Measurements from ENCODE around the gene SLC2A6. TPM values are rescaled to one million over a fixed set of nuclear protein-coding genes. Genes with fewer than 3 reads are reported as not detected.

Gene SLC2A6
- total and polyA plus RNA-seq, 2 donors from 2014 or later = 2.5 to 5.8 TPM

DNA sequence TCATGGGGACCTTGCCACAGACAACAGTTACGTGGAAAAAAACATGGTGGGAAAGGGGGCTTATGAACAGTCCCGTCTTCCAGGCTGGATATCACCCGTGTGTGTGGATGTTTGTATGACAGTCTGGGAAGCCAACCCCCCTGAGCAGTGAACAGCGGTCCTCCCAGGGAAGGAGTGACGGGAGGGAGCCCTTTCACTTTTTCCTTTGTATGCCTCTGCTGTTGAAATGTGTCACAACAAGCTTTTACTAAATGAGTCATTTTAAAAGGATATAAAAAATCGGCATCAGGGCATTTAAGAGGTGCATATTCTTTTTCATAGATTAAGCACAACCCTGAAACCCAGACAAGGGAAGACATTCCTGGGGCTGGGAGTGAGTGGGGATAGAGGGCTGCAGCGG, 40.8 kb upstream of the SLC2A6 start:
- Histone ChIP-seq H3K4me1 (ENCODE audit: control insufficient read depth in 2 of 3, insufficient read depth in 2 of 3, low read depth in 1 of 3, low read length in 3 of 3) (peaks cover 0 to 19% (median 5%) of the 10 kb centered on the region in 3 donors), H3K4me3 (ENCODE audit: low read length in 3 of 3) (no peak overlapping the region), H3K27ac (ENCODE audit: low read depth in 2 of 2, low read length in 2 of 2) (no peak overlapping the region), H3K36me3 (ENCODE audit: control insufficient read depth in 2 of 3, insufficient read depth in 3 of 3, low read length in 3 of 3) (no peaks in the 10 kb centered on the region), H3K9me3 (ENCODE audit: control insufficient read depth in 2 of 3, insufficient read depth in 1 of 3, low read length in 3 of 3) (no peaks in the 10 kb centered on the region), H3K27me3 (ENCODE audit: control insufficient read depth, insufficient read depth, low read length) (no peaks in the 10 kb centered on the region), H3K9ac (ENCODE audit: low read length in 3 of 3) (no peak overlapping the region)
- TF ChIP-seq, protein P1, sequence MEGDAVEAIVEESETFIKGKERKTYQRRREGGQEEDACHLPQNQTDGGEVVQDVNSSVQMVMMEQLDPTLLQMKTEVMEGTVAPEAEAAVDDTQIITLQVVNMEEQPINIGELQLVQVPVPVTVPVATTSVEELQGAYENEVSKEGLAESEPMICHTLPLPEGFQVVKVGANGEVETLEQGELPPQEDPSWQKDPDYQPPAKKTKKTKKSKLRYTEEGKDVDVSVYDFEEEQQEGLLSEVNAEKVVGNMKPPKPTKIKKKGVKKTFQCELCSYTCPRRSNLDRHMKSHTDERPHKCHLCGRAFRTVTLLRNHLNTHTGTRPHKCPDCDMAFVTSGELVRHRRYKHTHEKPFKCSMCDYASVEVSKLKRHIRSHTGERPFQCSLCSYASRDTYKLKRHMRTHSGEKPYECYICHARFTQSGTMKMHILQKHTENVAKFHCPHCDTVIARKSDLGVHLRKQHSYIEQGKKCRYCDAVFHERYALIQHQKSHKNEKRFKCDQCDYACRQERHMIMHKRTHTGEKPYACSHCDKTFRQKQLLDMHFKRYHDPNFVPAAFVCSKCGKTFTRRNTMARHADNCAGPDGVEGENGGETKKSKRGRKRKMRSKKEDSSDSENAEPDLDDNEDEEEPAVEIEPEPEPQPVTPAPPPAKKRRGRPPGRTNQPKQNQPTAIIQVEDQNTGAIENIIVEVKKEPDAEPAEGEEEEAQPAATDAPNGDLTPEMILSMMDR (IDR thresholded peaks at IDR 0.05; ENCODE audit: borderline replicate concordance, extremely low read depth, insufficient read depth) = no peak
- intact Hi-C loops (cut with DNase I) = no loop called here
- FAIRE-seq (no peak), DNase-seq (peak in 1 of 5 donors; percentile 34)

DNA sequence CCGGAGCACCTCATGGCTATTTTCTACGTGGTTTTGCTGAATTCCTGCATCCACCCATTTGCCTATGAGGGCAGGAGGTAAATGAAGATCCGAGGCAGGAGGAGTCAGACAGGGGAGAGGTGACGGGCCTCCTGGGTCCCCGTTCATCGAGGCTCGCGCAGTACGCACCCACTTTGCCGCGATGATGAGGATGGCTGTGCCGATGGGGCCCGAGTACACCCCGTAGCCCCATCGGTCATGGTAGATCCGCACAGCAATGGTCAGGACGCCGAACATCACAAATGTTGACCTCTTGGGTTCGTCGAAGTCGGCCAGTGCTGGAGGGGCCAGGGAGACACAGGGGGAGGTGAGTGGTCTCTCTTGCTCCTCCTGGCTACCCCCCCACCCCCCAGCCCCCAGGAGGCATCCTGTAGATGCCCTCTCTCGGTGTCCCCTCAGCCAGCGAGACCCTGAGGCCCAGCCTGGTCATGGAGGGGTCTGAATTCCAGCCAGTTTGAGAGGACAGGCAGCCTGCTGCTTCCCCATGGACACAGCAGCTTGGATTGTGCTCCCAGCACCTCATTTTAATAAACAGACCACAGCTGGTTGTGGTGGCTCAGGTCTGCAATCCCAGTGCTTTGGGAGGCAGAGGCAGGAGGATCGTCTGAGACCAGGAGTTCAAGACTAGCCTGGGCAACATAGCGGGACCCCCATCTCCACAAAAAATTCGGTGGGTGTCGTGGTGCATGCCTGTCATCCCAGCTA, 40.0 kb upstream of the SLC2A6 start:
- DNase-seq (peak in 1 of 5 donors; percentile 62), FAIRE-seq (no peak)
- peaks cover 0 to 21% (median 9%) of the 10 kb centered on the region in 3 donors for H3K4me1 ChIP-seq (ENCODE audit: control insufficient read depth in 2 of 3, insufficient read depth in 2 of 3, low read depth in 1 of 3, low read length in 3 of 3)
- H3K27me3 ChIP-seq (ENCODE audit: control insufficient read depth, insufficient read depth, low read length) = no peaks in the 10 kb centered on the region
- no peak overlapping the region for H3K9ac ChIP-seq (ENCODE audit: low read length in 3 of 3)
- TF ChIP-seq, protein P1 (IDR thresholded peaks at IDR 0.05; ENCODE audit: borderline replicate concordance, extremely low read depth, insufficient read depth) = no peak
- no peak overlapping the region for H3K27ac ChIP-seq (ENCODE audit: low read depth in 2 of 2, low read length in 2 of 2)
- H3K36me3 ChIP-seq (ENCODE audit: control insufficient read depth in 2 of 3, insufficient read depth in 3 of 3, low read length in 3 of 3) = no peaks in the 10 kb centered on the region
- intact Hi-C loops (cut with DNase I) = no loop called here
- no peaks in the 10 kb centered on the region for H3K9me3 ChIP-seq (ENCODE audit: control insufficient read depth in 2 of 3, insufficient read depth in 1 of 3, low read length in 3 of 3)
- no peak overlapping the region for H3K4me3 ChIP-seq (ENCODE audit: low read length in 3 of 3)

DNA sequence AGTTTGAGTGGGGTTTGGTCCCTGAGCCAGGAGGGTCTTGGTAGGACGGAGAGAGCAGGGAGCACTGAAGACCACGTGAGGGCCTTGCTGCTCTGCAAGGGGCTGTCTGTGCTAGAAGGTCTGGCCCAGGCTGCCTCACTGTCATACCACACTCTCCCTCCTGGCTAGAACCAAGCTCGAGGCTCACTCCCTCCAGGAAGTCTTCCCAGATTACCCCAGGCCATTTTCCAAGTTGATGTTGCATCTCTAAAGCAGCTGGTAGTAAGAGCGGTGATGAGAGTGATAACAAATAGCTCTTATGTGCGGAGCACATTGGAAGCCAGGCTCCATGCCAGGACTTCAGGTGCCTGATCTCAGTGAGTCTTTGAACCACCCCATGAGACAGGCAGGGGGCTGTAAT, 39.3 kb upstream of the SLC2A6 start:
- Histone ChIP-seq H3K27ac (ENCODE audit: low read depth in 2 of 2, low read length in 2 of 2) (no peak overlapping the region), H3K9ac (ENCODE audit: low read length in 3 of 3) (no peak overlapping the region), H3K4me3 (ENCODE audit: low read length in 3 of 3) (no peak overlapping the region), H3K36me3 (ENCODE audit: control insufficient read depth in 2 of 3, insufficient read depth in 3 of 3, low read length in 3 of 3) (no peaks in the 10 kb centered on the region), H3K9me3 (ENCODE audit: control insufficient read depth in 2 of 3, insufficient read depth in 1 of 3, low read length in 3 of 3) (no peaks in the 10 kb centered on the region), H3K4me1 (ENCODE audit: control insufficient read depth in 2 of 3, insufficient read depth in 2 of 3, low read depth in 1 of 3, low read length in 3 of 3) (peaks cover 0 to 21% (median 9%) of the 10 kb centered on the region in 3 donors), H3K27me3 (ENCODE audit: control insufficient read depth, insufficient read depth, low read length) (no peaks in the 10 kb centered on the region)
- DNase-seq = no peak
- intact Hi-C loops (cut with DNase I) = no loop called here
- no peak for FAIRE-seq
- TF ChIP-seq, protein P1 (IDR thresholded peaks at IDR 0.05; ENCODE audit: borderline replicate concordance, extremely low read depth, insufficient read depth) = no peak

All from kidney (tissue), 14 donors.